IPS-18a (cell line): ENCODE results near the gene PTPRN2.

Experiments
- H3K27ac ChIP-seq: one replicate; pipeline ENCODE4 v1.5.1; 2013; ENCODE audit warnings: low read length
- H3K27me3 ChIP-seq: one replicate; pipeline ENCODE4 v1.6.1; 2013; ENCODE audit warnings: mild to moderate bottlenecking, low read length; ENCODE audit not compliant: control insufficient read depth, insufficient read depth
- H3K36me3 ChIP-seq: one replicate; pipeline ENCODE4 v1.6.1; 2013; ENCODE audit warnings: low read depth, low read length; ENCODE audit not compliant: control insufficient read depth
- H3K4me1 ChIP-seq: one replicate; pipeline ENCODE4 v1.6.1; 2013; ENCODE audit warnings: low read depth, low read length; ENCODE audit not compliant: control insufficient read depth
- H3K4me3 ChIP-seq: one replicate; pipeline ENCODE4 v1.5.1; 2013; ENCODE audit warnings: low read length
- H3K9ac ChIP-seq: one replicate; pipeline ENCODE4 v1.6.1; 2013; ENCODE audit warnings: mild to moderate bottlenecking, low read length, moderate library complexity
- H3K9me3 ChIP-seq: one replicate; pipeline ENCODE4 v1.6.1; 2013; ENCODE audit warnings: low read depth, low read length; ENCODE audit not compliant: control insufficient read depth

The PTPRN2 gene

GRCh38 chr7:157820796-157821195, 766.8 kb downstream of the PTPRN2 start:
- Histone ChIP-seq H3K9me3 (no peaks in the 10 kb centered on the region), H3K4me3 (no peak overlapping the region), H3K36me3 (no peaks in the 10 kb centered on the region), H3K9ac (no peak overlapping the region), H3K27me3 (no peaks in the 10 kb centered on the region), H3K4me1 (no peaks in the 10 kb centered on the region), H3K27ac (no peak overlapping the region)

GRCh38 chr7:157819455-157819807, 768.2 kb downstream of the PTPRN2 start:
- H3K36me3 ChIP-seq: no peaks in the 10 kb centered on the region
- H3K27me3 ChIP-seq: no peaks in the 10 kb centered on the region
- no peak overlapping the region for H3K4me3 ChIP-seq
- no peaks in the 10 kb centered on the region for H3K9me3 ChIP-seq
- H3K27ac ChIP-seq: no peak overlapping the region
- H3K4me1 ChIP-seq: no peaks in the 10 kb centered on the region
- no peak overlapping the region for H3K9ac ChIP-seq

- Histone ChIP-seq H3K27me3 (no peaks in the 10 kb centered on the region), H3K27ac (no peak overlapping the region), H3K9ac (no peak overlapping the region), H3K9me3 (no peaks in the 10 kb centered on the region), H3K4me3 (no peak overlapping the region), H3K36me3 (no peaks in the 10 kb centered on the region), H3K4me1 (no peaks in the 10 kb centered on the region)
These were observed 768.7 kb downstream of the PTPRN2 start for GRCh38 chr7:157818701-157819454.

GRCh38 chr7:157817944-157818700, 769.5 kb downstream of the PTPRN2 start:
- no peaks in the 10 kb centered on the region for H3K9me3 ChIP-seq
- no peak overlapping the region for H3K9ac ChIP-seq
- no peaks in the 10 kb centered on the region for H3K27me3 ChIP-seq
- no peaks in the 10 kb centered on the region for H3K36me3 ChIP-seq
- no peaks in the 10 kb centered on the region for H3K4me1 ChIP-seq
- H3K27ac ChIP-seq: no peak overlapping the region
- H3K4me3 ChIP-seq: no peak overlapping the region

GRCh38 chr7:157817433-157817832, 770.2 kb downstream of the PTPRN2 start:
- Histone ChIP-seq H3K36me3 (no peaks in the 10 kb centered on the region), H3K27ac (no peak overlapping the region), H3K9me3 (no peaks in the 10 kb centered on the region), H3K9ac (no peak overlapping the region), H3K27me3 (no peaks in the 10 kb centered on the region), H3K4me1 (no peaks in the 10 kb centered on the region), H3K4me3 (no peak overlapping the region)

GRCh38 chr7:157816526-157817250, 770.9 kb downstream of the PTPRN2 start:
- no peaks in the 10 kb centered on the region for H3K27me3 ChIP-seq
- no peaks in the 10 kb centered on the region for H3K9me3 ChIP-seq
- H3K4me3 ChIP-seq: no peak overlapping the region
- no peak overlapping the region for H3K9ac ChIP-seq
- H3K4me1 ChIP-seq: no peaks in the 10 kb centered on the region
- H3K27ac ChIP-seq: no peak overlapping the region
- H3K36me3 ChIP-seq: no peaks in the 10 kb centered on the region

GRCh38 chr7:157816086-157816485, 771.5 kb downstream of the PTPRN2 start:
- Histone ChIP-seq H3K27me3 (no peaks in the 10 kb centered on the region), H3K4me3 (no peak overlapping the region), H3K9me3 (no peaks in the 10 kb centered on the region), H3K4me1 (no peaks in the 10 kb centered on the region), H3K27ac (no peak overlapping the region), H3K36me3 (no peaks in the 10 kb centered on the region), H3K9ac (no peak overlapping the region)

- Histone ChIP-seq H3K36me3 (no peaks in the 10 kb centered on the region), H3K27me3 (no peaks in the 10 kb centered on the region), H3K4me3 (no peak overlapping the region), H3K9me3 (no peaks in the 10 kb centered on the region), H3K27ac (no peak overlapping the region), H3K9ac (no peak overlapping the region), H3K4me1 (no peaks in the 10 kb centered on the region)
These were observed 772.0 kb downstream of the PTPRN2 start for GRCh38 chr7:157815706-157816022.

GRCh38 chr7:157814931-157815705, 772.5 kb downstream of the PTPRN2 start:
- Histone ChIP-seq H3K9me3 (no peaks in the 10 kb centered on the region), H3K4me1 (no peaks in the 10 kb centered on the region), H3K27ac (no peak overlapping the region)

GRCh38 chr7:157813741-157814661, 773.6 kb downstream of the PTPRN2 start:
- Histone ChIP-seq H3K27me3 (no peaks in the 10 kb centered on the region), H3K4me1 (no peaks in the 10 kb centered on the region), H3K4me3 (no peak overlapping the region), H3K27ac (no peak overlapping the region), H3K9me3 (no peaks in the 10 kb centered on the region), H3K9ac (no peak overlapping the region), H3K36me3 (no peaks in the 10 kb centered on the region)

More at GRCh38 chr7:157814931-157815705, 772.5 kb downstream of the PTPRN2 start:
- Histone ChIP-seq H3K27me3 (no peaks in the 10 kb centered on the region), H3K36me3 (no peaks in the 10 kb centered on the region), H3K9ac (no peak overlapping the region), H3K4me3 (no peak overlapping the region)
